ENCODE measurements around the gene CRY2.
"Not testable (repeated sequence)": the region's sequence is repeated elsewhere in the genome, so short reads cannot be mapped to it uniquely, and the experiment has no call there.

CRY2 gene

GRCh38 chr11:45846974-45847910 lies at the start of gene CRY2:
CRY2 (plus strand) TSS chr11:45847475; CDS start chr11:45847491, 16 bp downstream.
- DNase-seq, result peak; percentile 94 to 99

- peak in 1 of 2 experiments; percentile 52 for DNase-seq
Observed at GRCh38 chr11:45798793-45799441, 48.4 kb upstream of the CRY2 start.

- no peak for DNase-seq
Observed at GRCh38 chr11:45799562-45799961, 47.7 kb upstream of the CRY2 start.

- no peak for DNase-seq
Observed at GRCh38 chr11:45800261-45800660, 47.0 kb upstream of the CRY2 start.

- DNase-seq, result no peak
Observed at GRCh38 chr11:45801723-45802315, 45.5 kb upstream of the CRY2 start.

- no peak for DNase-seq
Observed at GRCh38 chr11:45802531-45803317, 44.6 kb upstream of the CRY2 start.

GRCh38 chr11:45803971-45804760 lies 43.1 kb upstream of the CRY2 start:
- DNase-seq, result peak in 1 of 2 experiments; percentile 68

- DNase-seq, result peak; percentile 82 to 96
Observed at GRCh38 chr11:45804761-45805304, 42.4 kb upstream of the CRY2 start, which contains the start of gene SLC35C1. SLC35C1 (plus strand) TSS chr11:45805149; CDS start chr11:45805802, 653 bp downstream.

GRCh38 chr11:45805305-45806071 lies 41.8 kb upstream of the CRY2 start:
- no peak for DNase-seq

GRCh38 chr11:45806072-45806933 lies 41.0 kb upstream of the CRY2 start:
- no peak for DNase-seq

- DNase-seq, result no peak
Observed at GRCh38 chr11:45806937-45807791, 40.1 kb upstream of the CRY2 start.

- no peak for DNase-seq
Observed at GRCh38 chr11:45807792-45808238, 39.5 kb upstream of the CRY2 start.

- not testable (repeated sequence) for DNase-seq
Observed at GRCh38 chr11:45808427-45808826, 38.8 kb upstream of the CRY2 start.

- DNase-seq, result no peak
Observed at GRCh38 chr11:45809456-45810395, 37.5 kb upstream of the CRY2 start.

- no peak for DNase-seq
Observed at GRCh38 chr11:45810431-45811108, 36.7 kb upstream of the CRY2 start.

GRCh38 chr11:45811109-45811435 lies 36.2 kb upstream of the CRY2 start:
- DNase-seq, result no peak
